ENCODE data around the gene DONSON. TPM values are rescaled to one million over a fixed set of nuclear protein-coding genes. Genes with fewer than 3 reads are reported as not detected.
"Not testable (repeated sequence)": the region's sequence is repeated elsewhere in the genome, so short reads cannot be mapped to it uniquely, and the experiment has no call there.

Gene DONSON, protein sequence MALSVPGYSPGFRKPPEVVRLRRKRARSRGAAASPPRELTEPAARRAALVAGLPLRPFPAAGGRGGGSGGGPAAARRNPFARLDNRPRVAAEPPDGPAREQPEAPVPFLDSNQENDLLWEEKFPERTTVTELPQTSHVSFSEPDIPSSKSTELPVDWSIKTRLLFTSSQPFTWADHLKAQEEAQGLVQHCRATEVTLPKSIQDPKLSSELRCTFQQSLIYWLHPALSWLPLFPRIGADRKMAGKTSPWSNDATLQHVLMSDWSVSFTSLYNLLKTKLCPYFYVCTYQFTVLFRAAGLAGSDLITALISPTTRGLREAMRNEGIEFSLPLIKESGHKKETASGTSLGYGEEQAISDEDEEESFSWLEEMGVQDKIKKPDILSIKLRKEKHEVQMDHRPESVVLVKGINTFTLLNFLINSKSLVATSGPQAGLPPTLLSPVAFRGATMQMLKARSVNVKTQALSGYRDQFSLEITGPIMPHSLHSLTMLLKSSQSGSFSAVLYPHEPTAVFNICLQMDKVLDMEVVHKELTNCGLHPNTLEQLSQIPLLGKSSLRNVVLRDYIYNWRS
- 37.5 and 38.7 TPM in 2 replicates for total RNA-seq

DNA sequence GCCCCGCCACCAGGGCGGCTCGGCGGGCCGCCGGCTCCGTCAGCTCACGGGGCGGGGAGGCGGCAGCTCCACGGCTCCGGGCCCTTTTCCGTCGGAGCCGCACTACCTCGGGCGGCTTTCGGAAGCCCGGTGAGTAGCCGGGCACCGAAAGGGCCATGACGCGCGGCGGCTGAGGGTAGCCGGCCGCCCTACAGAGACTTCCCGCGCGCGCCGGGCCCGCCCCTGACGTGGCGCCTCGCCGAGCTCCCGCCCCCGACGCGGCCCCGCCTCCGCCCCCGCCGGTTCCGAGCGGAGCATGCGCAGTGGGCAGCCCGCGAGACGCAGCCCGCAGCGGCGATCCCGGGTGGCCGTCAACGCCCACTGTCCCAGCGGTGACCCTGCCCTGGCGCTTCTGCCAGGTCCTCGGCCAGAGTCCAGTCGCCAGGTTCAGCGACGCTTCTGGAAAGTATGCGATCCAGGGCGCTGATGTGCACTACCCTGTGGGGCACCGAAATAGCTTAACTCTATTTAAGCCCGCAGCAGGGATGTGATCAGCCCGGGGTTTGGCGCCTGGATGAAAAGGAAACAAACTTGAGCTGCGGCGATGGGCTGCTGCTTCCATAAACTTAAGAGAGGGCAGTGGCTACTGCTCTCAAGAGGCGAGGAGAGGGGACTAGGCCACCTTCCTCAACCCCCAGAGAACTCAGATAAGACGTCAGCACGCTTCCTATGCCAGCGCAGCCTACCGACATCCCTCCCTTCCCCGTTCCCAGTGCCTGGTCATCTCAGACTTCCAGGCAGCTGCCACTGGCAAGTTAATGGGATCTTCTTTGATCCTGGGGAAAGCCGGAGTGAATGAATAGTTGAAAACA, at the start of gene DONSON:
DONSON (minus strand) TSS at position 200 of the 851 bp plus-strand sequence; CDS start at position 157, 43 bp downstream.
- H3K4me1 Mint-ChIP-seq (ENCODE audit: low read depth) = peaks cover 31% of the 10 kb centered on the region
- H3K27ac Mint-ChIP-seq = peak within 1 kb of the TSS; percentile 84
- peak; percentile 90 for DNase-seq (ENCODE audit: low spot score)
- intact Hi-C loops (cut with micrococcal nuclease) = loop anchor here (1.0 to 5.0 kb wide), 7 partner anchors 16 to 816 kb away; partner anchors contain the start of genes DNAJC28, GART, ITSN1 and MRPS6
- no peaks in the 10 kb centered on the region for H3K27me3 Mint-ChIP-seq (ENCODE audit: insufficient read depth)
- peak within 1 kb of the TSS; percentile 92 for H3K4me3 Mint-ChIP-seq
- peaks cover 15% of the 10 kb centered on the region for H3K36me3 Mint-ChIP-seq (ENCODE audit: low read depth)
- H3K9me3 Mint-ChIP-seq = no peaks in the 10 kb centered on the region

DNA sequence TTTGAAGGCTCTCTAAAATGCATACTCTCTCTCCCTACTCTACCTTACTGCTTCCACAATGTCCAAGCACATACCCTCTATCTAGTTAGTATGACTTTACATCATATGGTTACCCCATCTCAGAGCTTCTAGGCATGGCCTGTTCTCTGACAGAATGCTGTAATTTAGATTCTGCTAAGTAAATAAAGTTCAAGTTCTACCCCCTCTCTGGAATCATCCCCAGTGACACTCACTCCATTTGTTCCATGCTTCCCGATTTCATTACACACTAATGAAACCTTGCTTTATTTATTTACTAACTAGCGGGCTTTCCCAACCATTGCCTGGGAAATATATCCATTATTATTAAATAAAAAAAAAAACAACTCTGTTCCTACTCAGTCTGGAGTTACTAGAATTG, 45.8 kb upstream of the DONSON start:
- no peak overlapping the region for H3K4me3 Mint-ChIP-seq
- intact Hi-C loops (cut with micrococcal nuclease) = no loop called here

DNA sequence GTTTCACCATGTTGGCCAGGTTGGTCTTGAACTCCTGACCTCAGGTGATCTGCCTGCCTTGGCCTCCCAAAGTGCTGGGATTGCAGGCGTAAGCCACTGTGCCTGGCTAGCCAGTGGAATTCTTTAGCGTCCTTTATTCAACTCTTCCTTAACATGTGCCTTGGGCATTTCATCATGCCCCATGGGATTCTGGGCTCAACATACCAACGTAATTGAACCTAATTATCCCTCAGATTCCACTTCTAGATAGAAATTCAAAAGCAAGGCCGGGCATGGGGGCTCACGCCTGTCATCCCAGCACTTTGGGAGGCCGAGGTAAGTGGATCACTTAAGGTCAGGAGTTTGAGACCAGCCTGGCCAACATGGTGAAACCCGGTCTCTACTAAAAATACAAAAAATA, 37.7 kb upstream of the DONSON start:
- H3K4me1 Mint-ChIP-seq (ENCODE audit: low read depth); intact Hi-C loops (cut with micrococcal nuclease); H3K27ac Mint-ChIP-seq; H3K4me3 Mint-ChIP-seq; H3K9me3 Mint-ChIP-seq; H3K27me3 Mint-ChIP-seq (ENCODE audit: insufficient read depth); DNase-seq (ENCODE audit: low spot score): not testable (repeated sequence)
- peaks cover 12% of the 10 kb centered on the region for H3K36me3 Mint-ChIP-seq (ENCODE audit: low read depth)

More for the DNA sequence above, 45.8 kb upstream of the DONSON start:
- Mint-ChIP-seq H3K9me3 (no peaks in the 10 kb centered on the region), H3K36me3 (ENCODE audit: low read depth) (peaks cover 9% of the 10 kb centered on the region), H3K27ac (no peak overlapping the region), H3K4me1 (ENCODE audit: low read depth) (no peaks in the 10 kb centered on the region), H3K27me3 (ENCODE audit: insufficient read depth) (no peaks in the 10 kb centered on the region)
- no peak for DNase-seq (ENCODE audit: low spot score)

DNA sequence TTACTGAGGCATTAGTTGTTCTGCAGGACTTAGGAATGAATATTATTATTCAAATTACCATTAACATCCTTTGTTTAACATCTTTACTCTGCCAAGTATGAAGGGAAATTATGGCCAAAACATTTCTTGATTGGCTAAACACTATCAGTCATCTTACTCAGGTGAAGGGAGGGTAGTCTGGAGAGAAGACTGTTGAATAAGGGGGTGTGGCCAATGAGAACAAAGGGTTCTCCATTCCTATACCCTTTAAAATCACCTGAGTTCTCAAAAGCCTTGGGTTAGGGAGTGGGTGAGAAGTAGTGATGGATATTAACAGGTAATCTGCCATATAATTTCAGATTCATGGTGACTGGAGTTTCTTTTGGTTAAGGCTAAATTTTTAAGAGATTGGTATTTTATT, 33.8 kb upstream of the DONSON start:
- H3K4me1 Mint-ChIP-seq (ENCODE audit: low read depth) = no peaks in the 10 kb centered on the region
- no peaks in the 10 kb centered on the region for H3K27me3 Mint-ChIP-seq (ENCODE audit: insufficient read depth)
- H3K36me3 Mint-ChIP-seq (ENCODE audit: low read depth) = peaks cover 10% of the 10 kb centered on the region
- DNase-seq (ENCODE audit: low spot score) = no peak
- no peaks in the 10 kb centered on the region for H3K9me3 Mint-ChIP-seq
- intact Hi-C loops (cut with micrococcal nuclease) = no loop called here
- no peak overlapping the region for H3K4me3 Mint-ChIP-seq
- no peak overlapping the region for H3K27ac Mint-ChIP-seq

DNA sequence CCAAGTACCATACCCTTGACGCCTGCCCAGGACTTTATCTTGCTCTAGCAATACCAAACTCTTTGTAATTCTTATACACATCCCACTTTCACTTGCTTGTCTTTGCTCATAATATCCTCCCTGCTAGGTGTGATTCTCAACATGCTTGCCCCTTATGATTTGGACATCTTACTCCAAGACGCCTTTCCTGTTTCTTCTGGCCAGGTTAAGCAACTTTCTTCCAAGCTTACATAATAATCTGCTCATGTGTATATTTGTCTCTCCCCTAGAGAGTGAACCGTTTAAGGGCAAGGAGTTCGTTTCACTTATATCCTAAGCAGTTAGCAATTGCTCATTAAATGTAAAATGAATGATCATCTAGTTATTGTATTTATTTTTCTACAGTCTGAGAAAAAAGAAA, 31.2 kb upstream of the DONSON start:
- peaks cover 8% of the 10 kb centered on the region for H3K36me3 Mint-ChIP-seq (ENCODE audit: low read depth)
- H3K4me1 Mint-ChIP-seq (ENCODE audit: low read depth) = no peaks in the 10 kb centered on the region

DNA sequence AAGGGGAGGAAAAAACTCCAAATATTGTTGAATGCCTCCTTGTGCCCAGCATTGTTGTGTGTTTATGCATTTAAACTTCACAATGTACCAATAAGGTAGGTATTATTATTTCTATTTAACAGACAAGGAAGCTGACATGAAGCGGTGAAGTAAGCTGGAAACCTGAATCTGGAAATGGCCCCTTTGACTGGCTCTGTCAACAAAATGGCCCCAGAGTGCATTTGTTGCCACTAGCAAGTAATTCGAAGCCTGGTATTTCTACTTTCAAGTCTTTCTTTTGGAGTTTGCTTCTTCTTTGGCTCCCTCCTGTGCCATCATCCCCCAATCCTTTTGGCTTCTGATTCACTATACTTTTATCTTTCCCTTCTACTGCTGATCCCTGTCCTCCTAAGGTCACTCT, 29.9 kb upstream of the DONSON start:
- H3K9me3 Mint-ChIP-seq = no peaks in the 10 kb centered on the region
- intact Hi-C loops (cut with micrococcal nuclease) = no loop called here
- no peak overlapping the region for H3K4me3 Mint-ChIP-seq
- H3K27me3 Mint-ChIP-seq (ENCODE audit: insufficient read depth) = no peaks in the 10 kb centered on the region
- no peak overlapping the region for H3K27ac Mint-ChIP-seq
- no peak for DNase-seq (ENCODE audit: low spot score)
- H3K36me3 Mint-ChIP-seq (ENCODE audit: low read depth) = peaks cover 11% of the 10 kb centered on the region
- H3K4me1 Mint-ChIP-seq (ENCODE audit: low read depth) = no peaks in the 10 kb centered on the region

More for the DNA sequence above, 31.2 kb upstream of the DONSON start:
- H3K4me3 Mint-ChIP-seq = no peak overlapping the region
- intact Hi-C loops (cut with micrococcal nuclease) = no loop called here
- no peak for DNase-seq (ENCODE audit: low spot score)
- H3K27ac Mint-ChIP-seq = no peak overlapping the region
- H3K9me3 Mint-ChIP-seq = no peaks in the 10 kb centered on the region
- no peaks in the 10 kb centered on the region for H3K27me3 Mint-ChIP-seq (ENCODE audit: insufficient read depth)

DNA sequence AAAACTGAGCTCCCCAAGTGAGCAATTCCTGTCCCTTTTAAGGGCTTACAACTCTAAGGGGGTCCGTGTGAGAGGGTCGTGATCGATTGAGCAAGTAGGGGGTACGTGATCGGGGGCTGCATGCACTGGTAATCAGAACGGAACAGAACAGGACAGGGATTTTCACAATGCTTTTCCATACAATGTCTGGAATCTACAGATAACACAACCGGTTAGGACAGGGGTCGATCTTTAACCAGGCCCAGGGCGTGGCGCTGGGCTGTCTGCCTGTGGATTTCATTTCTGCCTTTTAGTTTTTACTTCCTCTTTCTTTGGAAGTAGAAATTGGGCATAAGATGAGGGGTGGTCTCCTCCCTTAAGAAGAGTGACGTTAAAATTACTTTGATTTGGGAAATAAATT, 29.1 kb upstream of the DONSON start:
- not testable (repeated sequence) for H3K4me1 Mint-ChIP-seq (ENCODE audit: low read depth); H3K27ac Mint-ChIP-seq

DNA sequence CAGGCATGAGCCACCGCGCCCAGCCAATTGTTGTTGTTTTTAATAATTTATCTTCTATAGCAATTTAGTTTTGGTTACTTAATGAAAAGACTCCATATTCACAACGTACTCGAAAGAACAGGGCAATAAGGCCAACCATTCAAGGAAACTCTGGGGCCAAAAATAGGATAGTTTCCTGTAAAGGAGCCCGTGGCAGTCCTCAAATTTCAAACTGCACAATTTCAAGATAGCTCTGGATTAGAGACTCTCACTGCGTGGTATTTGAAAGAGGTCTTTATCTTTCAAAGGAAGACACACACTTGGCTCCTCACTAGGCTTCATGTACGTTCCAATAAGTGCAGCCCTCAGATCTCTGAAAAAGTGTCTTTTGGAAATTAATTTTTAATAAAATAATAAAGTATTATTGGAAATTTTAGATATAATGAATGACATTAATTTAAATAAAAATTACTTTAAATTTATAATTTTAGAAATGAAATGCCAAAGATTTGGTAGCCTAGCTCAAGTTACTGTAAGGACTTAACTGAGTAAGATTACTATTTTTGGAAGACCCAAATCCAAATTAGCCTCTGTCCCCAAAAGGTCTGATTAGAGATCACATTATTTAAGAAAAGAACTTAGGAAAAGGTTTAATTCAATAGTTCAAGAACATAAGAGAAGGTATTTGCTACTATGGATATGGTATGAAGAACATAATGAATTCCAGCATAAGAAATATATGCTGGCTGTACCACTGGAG, 22.7 kb upstream of the DONSON start:
- Mint-ChIP-seq H3K27ac (no peak overlapping the region), H3K4me1 (ENCODE audit: low read depth) (no peaks in the 10 kb centered on the region), H3K27me3 (ENCODE audit: insufficient read depth) (no peaks in the 10 kb centered on the region), H3K36me3 (ENCODE audit: low read depth) (peaks cover 13% of the 10 kb centered on the region), H3K9me3 (no peaks in the 10 kb centered on the region), H3K4me3 (no peak overlapping the region)
- intact Hi-C loops (cut with micrococcal nuclease) = no loop called here
- no peak for DNase-seq (ENCODE audit: low spot score)

More for the DNA sequence above, 29.1 kb upstream of the DONSON start:
- H3K9me3 Mint-ChIP-seq; intact Hi-C loops (cut with micrococcal nuclease); H3K4me3 Mint-ChIP-seq; H3K27me3 Mint-ChIP-seq (ENCODE audit: insufficient read depth); DNase-seq (ENCODE audit: low spot score): not testable (repeated sequence)
- peaks cover 15% of the 10 kb centered on the region for H3K36me3 Mint-ChIP-seq (ENCODE audit: low read depth)

DNA sequence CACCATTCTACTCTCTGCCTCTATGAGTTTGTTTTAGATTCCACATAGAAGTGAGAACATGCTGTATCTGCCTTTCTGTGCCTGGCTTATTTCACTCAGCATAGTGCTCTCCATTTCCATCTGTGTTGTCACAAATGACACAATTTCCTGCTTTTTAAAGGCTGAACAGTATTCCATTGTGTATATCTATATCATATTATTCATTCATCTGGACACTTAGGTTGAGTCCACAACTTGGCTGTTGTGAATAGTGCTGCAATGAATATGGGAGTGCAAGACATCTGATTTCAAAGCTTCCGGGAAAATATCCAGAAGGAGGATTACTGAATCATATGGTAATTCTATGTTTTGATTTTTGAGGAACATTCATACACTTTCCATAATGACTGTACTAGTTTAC, 20.1 kb upstream of the DONSON start:
- intact Hi-C loops (cut with micrococcal nuclease) = loop anchor here (5.0 kb wide), 2 partner anchors 41 to 411 kb away; no protein-coding TSS in a partner anchor
- Mint-ChIP-seq H3K9me3 (no peaks in the 10 kb centered on the region), H3K27ac (no peak overlapping the region), H3K4me3 (no peak overlapping the region), H3K27me3 (ENCODE audit: insufficient read depth) (no peaks in the 10 kb centered on the region), H3K4me1 (ENCODE audit: low read depth) (no peaks in the 10 kb centered on the region), H3K36me3 (ENCODE audit: low read depth) (peaks cover 11% of the 10 kb centered on the region)
- no peak for DNase-seq (ENCODE audit: low spot score)

DNA sequence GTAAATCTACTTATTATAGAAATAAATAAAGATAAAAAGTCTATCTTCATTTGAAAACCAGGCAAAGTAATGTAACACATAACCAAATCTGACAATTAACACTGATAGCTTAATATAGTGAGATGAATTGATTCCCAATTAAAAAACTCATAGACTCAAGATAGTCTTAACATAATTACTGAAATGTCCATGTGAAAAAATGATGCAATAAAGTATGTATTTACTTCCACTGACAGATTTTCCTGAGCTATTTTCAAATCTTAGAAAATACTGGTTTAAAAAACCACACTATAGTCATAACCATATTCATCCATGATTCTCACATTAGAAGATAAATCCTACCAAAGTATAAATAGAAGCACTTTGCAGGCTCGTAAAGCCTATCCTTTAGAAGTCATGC, 9.6 kb upstream of the DONSON start:
- Mint-ChIP-seq H3K36me3 (ENCODE audit: low read depth) (peaks cover 19% of the 10 kb centered on the region), H3K27ac (no peak overlapping the region), H3K9me3 (no peaks in the 10 kb centered on the region), H3K27me3 (ENCODE audit: insufficient read depth) (no peaks in the 10 kb centered on the region), H3K4me1 (ENCODE audit: low read depth) (no peaks in the 10 kb centered on the region), H3K4me3 (no peak overlapping the region)
- no peak for DNase-seq (ENCODE audit: low spot score)
- intact Hi-C loops (cut with micrococcal nuclease) = no loop called here

DNA sequence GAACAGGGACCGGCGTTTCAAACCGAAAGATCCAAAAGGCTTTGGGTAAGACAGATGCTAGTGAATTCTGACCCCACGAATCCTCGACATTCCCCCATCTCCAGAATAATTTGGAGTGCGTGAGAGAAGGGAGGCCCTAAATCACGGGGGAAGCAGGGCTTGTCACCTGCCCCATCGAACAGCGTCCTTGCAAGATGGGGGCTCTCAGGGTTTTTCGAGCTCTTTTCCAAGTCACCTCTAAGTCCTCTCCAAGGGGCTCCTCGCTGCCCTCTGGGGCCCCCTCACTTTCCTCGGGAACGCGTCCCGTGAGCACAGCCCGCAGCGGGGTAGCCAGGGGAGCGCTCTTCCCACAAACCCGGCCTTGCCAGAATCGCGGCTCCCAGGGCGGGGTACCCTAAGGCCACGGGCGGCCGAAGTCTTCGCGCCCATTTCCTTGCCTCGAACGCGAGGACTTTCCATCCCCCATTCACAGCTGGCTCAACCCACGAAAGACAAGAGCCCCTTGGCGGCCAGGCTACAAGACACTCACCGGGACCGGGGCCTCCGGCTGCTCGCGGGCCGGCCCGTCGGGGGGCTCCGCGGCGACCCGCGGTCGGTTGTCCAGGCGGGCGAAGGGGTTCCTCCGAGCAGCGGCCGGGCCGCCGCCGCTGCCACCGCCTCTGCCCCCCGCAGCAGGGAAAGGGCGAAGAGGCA, 546 bp downstream of the DONSON start:
- intact Hi-C loops (cut with micrococcal nuclease) = loop anchor here (1.0 to 5.0 kb wide), 7 partner anchors 17 to 816 kb away; partner anchors contain the start of genes DNAJC28, GART, ITSN1 and MRPS6

DNA sequence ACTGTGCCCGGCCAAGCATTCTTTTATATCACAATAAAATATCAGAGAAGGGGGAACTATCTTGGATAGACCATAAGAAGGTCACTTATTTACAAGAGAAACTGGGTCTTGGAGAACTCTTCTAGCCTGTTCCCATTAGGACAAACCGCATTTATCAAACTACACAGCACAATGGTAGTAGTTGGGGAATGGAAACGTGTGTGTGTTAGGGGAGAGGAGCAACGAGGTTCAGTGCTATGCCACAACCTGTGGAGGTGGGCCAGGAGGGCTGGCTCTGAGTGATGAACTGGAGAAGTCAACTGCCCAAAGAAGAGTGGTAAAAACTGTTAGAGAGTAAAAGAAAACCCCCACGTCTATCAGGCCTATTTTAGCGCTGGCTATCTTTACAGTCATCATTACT, 1.6 kb downstream of the DONSON start:
- no peak for DNase-seq (ENCODE audit: low spot score)
- Mint-ChIP-seq H3K4me3 (peak overlapping the region; percentile 77), H3K36me3 (ENCODE audit: low read depth) (peaks cover 15% of the 10 kb centered on the region), H3K4me1 (ENCODE audit: low read depth) (peaks cover 31% of the 10 kb centered on the region), H3K27ac (no peak overlapping the region), H3K9me3 (no peaks in the 10 kb centered on the region), H3K27me3 (ENCODE audit: insufficient read depth) (no peaks in the 10 kb centered on the region)
- intact Hi-C loops (cut with micrococcal nuclease) = loop anchor here (5.0 kb wide), 1 partner anchor 485 kb away; the partner anchor contains the start of genes MRPS6 and SLC5A3

More for the DNA sequence above, 546 bp downstream of the DONSON start:
- Mint-ChIP-seq H3K36me3 (ENCODE audit: low read depth) (peaks cover 13% of the 10 kb centered on the region), H3K4me1 (ENCODE audit: low read depth) (peaks cover 31% of the 10 kb centered on the region), H3K9me3 (no peaks in the 10 kb centered on the region), H3K27me3 (ENCODE audit: insufficient read depth) (no peaks in the 10 kb centered on the region), H3K4me3 (peak overlapping the region; percentile 92), H3K27ac (peak overlapping the region; percentile 70)
- no peak for DNase-seq (ENCODE audit: low spot score)
